HG03175 (cell line): ENCODE data around the gene USP4.

Experiments
- ATAC-seq: cut with Tn5 transposase; IDR thresholded peaks from one replicate; pipeline ENCODE4 v1.9.1; 2021; ENCODE audit warnings: mild to moderate bottlenecking, moderate library complexity; ENCODE audit not compliant: unreplicated experiment

USP4 gene

DNA sequence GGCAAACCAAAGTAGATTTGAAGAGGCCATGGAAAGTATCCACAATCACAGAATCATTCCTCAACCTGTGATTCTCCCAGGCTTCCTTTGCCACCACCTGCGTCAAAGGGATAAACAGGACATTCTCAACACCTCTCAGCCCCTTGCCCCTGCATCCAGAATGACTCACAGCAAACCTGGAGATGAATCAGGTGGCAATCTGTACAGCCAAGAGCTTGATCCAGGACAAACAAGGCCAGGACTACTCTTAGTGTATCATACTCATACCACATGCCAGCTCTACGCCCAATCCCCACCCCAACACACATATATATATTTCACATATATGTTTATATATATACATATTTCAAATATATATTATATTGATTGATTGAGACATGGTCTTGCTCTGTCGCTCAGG lies 39.3 kb downstream of the USP4 start:
- ATAC-seq, result no peak

DNA sequence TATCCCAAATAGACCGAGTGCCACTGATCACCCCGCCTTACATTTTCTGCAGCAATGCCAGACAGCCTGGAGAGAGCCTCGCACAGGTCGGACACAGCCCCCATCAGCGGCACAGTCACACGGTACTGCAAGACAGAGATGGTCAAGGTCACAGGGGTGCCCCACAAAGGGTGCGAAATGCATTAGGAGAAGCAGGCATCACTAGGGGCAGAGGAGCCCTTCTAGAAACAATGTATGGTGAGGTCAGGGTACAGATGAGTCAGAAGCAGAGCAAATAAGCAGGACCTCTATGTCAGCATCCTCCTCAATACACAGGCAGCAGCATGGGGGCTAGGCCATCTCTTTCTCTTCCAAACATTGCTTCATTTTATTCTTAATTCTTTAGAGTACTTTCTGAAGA lies 41.3 kb downstream of the USP4 start:
- no peak for ATAC-seq

DNA sequence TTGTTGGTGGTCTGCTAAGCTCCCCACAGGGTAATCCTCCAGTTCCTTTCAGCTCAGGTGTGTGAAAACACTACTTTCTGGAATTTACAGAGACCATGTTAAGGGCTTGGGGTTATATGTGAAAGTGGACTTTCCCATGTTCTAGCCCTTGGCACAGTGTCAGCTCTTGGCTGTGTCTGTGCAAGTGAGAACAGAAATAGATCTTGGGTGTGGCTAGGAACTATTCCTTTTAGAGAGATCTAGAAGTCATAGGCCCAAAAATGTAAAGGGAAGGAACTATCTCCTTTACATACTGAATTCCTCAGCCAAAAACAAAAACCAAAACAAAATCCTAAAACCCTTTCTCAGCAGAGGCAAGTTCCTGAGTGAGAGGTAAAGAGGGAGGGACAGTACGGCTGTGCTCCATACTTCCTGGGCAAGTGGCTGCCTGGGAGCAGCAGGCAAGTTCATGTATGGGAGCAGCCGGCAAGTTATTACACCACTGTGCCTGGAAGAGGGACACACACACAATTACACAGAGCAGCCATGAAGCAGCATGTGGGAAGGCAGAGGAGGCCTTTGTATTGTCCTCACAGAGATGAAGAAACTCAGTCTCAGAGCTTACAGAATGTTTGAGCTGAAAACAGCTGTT lies 43.0 kb downstream of the USP4 start:
- ATAC-seq, result no peak

- no peak for ATAC-seq
These were observed 44.3 kb downstream of the USP4 start for GRCh38 chr3:49295489-49296058.

DNA sequence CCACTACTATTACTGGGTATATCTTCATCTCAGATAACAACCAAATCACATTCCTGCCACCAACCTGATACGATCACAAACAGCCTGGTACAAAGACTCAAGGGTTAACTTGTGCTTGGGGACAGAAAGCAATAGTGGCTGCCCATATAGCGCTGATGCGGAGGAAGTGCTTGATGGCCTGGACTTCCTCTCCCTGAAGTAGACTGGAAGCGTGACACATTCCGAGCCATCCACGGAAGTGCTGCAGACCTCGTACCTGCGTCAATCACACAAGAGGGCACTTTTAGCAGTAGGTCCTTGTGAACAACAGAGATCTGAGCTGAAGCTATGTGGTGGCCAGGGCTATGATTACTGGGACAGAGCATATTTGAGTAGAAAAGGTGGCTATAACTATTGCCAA lies 45.5 kb downstream of the USP4 start:
- no peak for ATAC-seq

DNA sequence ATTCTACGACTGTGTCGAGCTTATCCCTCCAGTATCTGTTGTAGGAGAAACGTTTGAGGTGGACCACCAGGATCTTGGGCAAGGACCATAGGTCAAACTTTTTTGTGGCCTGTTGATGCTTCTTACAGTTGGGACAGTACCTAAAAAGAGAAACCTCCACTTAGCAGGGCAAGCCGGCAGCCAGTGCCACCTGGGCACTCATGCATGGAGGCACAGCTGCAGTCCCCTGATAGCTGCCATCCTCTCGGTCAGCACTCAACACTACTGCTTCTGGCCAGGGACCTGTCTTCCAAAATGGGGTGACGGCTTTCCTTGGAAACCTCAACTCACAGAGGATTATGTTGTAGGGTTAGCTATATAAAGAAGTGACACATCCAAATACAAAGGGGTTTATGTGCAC lies 55.9 kb downstream of the USP4 start:
- ATAC-seq, result no peak

GRCh38 chr3:49279376-49279775 lies 60.5 kb downstream of the USP4 start:
- no peak for ATAC-seq

GRCh38 chr3:49278548-49278947 lies 61.3 kb downstream of the USP4 start:
- ATAC-seq, result no peak

GRCh38 chr3:49277383-49277775 lies 62.5 kb downstream of the USP4 start:
- ATAC-seq, result no peak

DNA sequence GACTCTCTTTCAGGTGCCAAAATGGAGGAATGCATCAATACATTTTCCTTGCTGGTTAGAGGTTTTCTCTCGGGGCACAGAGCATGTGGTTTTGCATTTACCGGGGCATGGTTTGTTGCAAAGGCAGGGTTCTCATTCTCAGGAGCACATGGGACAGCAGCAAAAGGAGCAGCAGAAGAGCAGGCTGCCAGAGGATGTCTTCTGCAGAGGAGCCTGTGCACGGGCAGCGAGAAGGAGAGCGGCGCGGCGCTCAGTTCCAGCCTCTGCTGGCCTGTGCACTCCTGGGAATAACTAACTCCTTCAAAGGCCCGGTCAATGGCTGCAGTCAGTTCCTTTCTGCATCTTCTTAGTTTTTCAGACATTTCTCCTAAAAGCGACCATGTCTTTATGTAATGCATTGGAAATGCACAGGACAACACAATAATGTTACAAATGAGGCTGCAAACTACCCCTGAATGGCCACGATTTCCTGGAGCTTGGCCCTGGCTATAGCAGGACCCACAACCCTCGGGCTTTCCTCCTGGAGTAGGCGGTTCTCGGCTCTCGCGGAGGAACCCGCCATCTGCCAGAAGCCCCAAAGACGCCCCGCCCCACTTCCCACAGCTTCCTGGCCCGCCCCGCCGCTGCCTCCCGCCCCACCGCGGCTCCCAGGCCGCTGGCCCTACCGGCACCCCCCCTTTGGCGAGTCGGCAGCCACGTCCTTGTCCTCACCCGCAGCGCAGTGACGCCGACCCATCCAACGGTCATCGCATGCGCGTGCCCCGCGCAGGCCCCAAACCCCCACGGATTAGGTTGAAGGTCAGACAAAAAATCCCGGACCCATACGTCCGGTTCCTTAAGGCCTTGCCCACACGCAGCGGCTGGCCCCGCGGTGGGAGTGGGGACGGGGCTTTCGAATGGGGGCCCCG lies 63.1 kb downstream of the USP4 start, which contains the start of gene C3orf62:
Gene C3orf62, minus strand, starts transcription at position 758 of the 908 bp plus-strand sequence. Its CDS starts 360 bp downstream, at position 398.
- no peak for ATAC-seq

GRCh38 chr3:49273825-49274532 lies 65.9 kb downstream of the USP4 start:
- no peak for ATAC-seq

DNA sequence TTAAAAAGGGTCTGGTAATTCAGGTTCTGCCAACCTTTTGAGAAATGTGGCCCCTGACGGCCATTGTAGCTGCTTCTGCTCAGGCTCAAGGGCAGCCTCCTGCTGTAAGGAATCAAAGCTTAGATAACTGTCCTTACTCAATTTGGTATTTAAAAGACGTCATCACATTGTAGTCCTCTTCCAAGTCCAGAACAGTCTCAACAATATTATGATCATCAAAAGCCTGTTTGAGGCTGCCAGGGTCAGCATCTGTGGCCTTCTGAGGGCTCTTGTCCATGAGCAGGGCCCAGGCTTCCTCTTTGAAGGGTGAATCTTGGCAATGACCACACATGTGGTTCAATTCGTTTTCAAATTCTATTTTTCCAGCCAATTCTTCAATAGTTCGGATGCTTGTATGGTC lies 68.8 kb downstream of the USP4 start:
- ATAC-seq, result no peak

- ATAC-seq, result no peak
These were observed 69.7 kb downstream of the USP4 start for GRCh38 chr3:49270156-49270500.

DNA sequence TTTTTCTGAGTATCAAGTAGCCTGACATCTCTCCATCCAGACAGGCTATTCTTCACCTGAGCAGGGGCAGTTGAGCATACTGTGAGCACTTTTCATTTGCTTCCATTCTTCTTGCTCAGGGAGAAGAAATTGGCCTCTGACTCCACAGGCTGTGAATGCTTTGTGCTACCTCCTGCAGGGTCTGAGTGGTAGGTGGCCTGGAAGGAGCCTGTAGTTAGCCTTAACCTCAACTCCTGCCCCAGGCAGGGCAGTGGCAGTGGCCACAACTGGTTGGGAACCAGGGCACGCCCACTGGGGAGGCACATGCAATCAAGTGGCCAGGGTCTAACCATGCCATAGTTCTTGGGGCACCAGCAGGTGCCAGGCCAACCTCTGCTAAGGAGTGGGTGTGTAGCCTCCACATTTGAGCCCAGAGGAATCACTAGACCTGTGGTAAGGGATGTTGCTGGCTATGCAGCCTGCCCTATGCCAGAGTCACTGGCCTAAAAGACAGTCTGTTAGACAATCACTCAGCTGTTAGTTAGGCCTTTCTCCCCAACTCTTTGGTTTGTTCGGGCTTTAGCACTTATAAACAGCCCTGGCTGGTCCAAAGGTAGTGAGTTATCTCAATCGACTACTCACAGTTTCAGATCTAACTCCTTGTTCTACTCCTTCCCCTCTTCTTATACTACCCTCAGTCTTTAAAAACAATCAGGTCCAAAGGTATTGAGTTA lies 70.3 kb downstream of the USP4 start:
- ATAC-seq, result no peak

- no peak for ATAC-seq
These were observed 73.3 kb downstream of the USP4 start for GRCh38 chr3:49266410-49267095.

GRCh38 chr3:49265661-49266386 lies 74.0 kb downstream of the USP4 start:
- ATAC-seq, result no peak

GRCh38 chr3:49263159-49263889 lies 76.5 kb downstream of the USP4 start:
- no peak for ATAC-seq

DNA sequence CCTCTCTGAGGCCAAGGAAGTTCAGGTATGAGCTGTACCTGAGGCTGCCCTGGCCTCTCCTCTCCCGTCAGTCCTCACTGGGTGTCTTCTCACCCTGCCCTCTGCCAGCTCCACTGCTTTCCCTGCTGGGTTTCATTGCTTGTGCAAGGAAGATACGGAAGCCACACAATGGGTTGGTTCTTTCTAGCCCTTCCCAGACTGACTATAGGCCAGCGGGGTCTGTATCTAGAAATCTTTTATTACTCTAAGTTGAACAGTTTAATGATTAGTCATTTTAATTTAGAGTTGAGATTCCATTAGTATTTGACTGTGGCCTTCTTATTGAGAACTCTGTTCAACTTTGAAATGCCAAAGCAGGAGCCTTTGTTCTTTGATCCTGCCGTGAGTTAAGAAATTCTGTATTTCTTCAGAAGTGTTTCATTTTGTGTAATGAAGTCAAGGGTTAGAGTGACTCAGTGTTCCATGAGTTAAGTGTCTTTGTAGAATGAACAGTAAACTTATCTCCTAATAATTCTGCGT lies 79.0 kb downstream of the USP4 start:
- no peak for ATAC-seq

GRCh38 chr3:49257187-49257586 lies 82.7 kb downstream of the USP4 start:
- no peak for ATAC-seq
